ENCODE data around the gene SLC20A1.

SLC20A1 gene

GRCh38 chr2:112626604-112627059 is 19.1 kb upstream of the SLC20A1 start:
- DNase-seq (ENCODE audit: low read depth in 2 of 2), result peak in 1 of 2 donors; percentile 28

DNA sequence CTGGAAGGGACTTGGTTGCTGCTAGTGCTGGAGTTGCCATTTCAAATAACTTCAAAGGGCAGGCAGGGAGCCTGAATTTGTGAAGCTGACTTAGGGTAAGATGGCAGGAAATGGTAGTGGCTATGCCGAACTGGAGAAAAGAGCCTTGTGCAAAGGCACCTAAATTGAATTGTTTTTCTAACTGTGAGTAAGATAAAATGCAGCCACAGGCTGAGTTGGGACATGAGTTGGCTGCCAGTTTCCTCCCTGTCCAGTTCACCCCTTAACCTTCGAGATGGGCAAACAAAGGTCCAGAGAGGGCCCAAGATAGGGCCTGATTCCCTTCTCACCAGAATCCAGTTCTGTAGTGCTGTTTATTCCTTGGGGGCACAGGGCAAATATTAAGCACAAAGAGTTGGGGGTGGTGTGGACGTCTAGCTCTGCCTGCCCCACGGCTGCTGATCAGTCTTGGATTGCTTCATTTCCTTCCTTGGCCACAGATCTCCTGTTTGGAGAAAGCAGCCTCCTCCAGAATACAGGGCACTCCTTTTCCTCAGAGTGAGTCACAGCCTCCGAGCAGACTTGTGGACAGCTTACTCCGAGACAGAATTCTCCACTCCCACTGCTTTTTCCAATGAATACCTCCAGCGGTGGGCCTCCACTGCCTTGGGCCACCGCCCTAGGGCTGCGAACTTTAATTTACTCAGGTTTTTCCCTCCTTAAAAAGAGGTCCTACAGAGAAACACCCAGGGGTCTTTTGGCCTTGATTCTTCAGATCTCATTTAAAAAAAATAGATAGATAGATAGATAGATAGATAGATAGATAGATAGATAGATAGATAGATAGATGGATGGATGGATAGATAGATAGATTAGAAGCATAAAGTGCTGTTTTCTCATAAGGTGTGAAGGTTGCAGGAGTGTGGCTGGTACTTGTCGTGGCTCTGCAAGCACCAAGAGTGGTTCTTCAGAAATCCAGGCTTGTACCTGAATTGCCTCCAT is 18.4 kb upstream of the SLC20A1 start:
- DNase-seq (ENCODE audit: low read depth in 2 of 2), result no peak

GRCh38 chr2:112629224-112629623 is 16.5 kb upstream of the SLC20A1 start:
- DNase-seq (ENCODE audit: low read depth in 2 of 2), result no peak

DNA sequence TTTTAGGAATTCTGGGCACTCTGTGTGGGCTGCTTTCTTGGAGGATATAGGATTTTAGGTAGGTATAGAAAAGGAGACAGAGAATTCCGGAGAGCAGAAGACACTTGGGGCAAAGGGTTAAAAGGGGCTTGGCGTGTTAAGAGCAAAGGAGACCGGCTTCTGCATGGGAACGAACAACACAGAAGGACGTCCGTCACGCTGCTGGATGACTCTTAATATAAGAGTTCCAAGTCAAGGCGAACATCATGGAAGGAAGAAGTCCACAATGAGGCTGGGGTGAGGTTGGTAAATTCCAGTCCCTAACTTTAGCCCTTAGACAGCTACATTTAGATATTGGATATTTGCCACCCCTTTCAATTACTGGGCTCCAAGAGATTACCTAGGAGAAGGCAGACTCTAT is 15.9 kb upstream of the SLC20A1 start:
- no peak for DNase-seq (ENCODE audit: low read depth in 2 of 2)

- no peak for DNase-seq (ENCODE audit: low read depth in 2 of 2)
Measured at GRCh38 chr2:112630268-112630667, 15.5 kb upstream of the SLC20A1 start.

GRCh38 chr2:112633708-112634107 is 12.0 kb upstream of the SLC20A1 start:
- no peak for DNase-seq (ENCODE audit: low read depth in 2 of 2)

DNA sequence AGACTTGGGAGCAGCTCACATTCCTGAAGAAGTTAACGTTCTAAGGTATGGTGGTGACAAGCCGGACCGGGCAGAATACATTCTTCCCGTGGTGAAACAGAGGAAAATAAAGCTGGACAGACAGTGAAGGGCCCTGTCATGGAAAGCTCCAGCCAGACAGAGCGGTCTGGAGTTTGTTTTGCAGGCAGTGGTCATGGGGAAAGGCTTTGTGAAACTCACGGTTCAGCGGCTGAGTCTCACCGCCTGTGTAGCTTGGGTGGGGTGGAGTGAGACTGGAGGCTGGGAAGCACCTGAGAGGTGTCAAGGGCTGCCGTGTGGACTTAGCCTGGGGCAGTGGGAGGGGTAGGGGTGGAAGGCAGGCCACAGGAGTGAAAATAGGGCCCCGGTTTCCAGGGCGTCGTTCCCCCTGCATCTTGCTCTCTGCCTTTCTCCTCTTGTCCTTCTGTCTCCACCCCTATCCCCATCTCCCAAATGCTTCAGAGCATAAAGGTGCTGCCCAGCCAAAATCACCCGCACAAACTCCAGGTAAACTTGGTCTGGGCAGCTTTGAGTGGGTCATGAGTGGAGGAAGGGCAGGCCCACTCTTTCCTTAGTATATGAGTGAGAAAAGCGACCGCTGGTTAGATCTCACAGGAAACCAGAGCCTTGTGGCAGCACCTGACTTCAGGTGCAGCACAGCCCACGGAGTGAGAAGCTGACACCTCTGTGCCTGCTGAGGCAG is 11.4 kb upstream of the SLC20A1 start:
- no peak for DNase-seq (ENCODE audit: low read depth in 2 of 2)

- DNase-seq (ENCODE audit: low read depth in 2 of 2), result no peak
Measured at GRCh38 chr2:112634874-112635157, 10.9 kb upstream of the SLC20A1 start.

GRCh38 chr2:112636605-112637288 is 9.0 kb upstream of the SLC20A1 start:
- DNase-seq (ENCODE audit: low read depth in 2 of 2), result no peak

DNA sequence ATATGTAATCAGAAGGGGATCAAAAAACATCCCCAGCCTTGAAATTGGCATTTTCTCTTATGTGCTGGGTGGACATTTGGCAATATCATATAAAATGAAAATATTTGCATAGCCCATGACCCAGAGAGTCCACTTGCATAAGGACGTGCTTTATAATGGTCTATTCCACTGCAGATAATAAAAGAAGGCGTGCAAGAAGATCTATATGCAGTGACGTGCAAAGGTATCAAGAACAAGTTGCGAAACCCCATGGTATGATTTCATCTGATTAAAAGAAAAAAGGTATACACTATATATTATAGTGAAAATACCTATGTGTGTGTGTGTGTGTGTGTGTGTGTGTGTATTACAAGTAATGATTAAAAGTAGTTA is 8.5 kb upstream of the SLC20A1 start:
- DNase-seq (ENCODE audit: low read depth in 2 of 2), result no peak

DNA sequence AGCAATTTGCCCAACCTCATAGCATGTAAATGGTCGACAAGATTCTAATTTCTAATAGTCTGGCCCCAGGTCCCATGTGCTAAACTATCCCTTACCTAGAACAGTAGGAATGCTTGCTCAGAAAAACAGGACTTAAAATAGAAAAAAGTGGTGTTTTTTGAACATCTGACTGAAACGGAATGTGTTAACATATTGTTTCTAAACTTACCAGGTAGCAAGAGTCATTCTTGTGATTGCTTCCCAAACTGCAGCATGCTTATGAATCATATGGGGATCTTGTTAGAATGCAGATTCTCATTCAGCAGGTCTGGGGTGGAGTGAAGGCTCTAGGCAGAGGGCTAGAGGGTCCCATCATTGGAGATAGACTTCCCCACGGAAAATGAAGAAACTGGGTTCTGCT is 5.8 kb upstream of the SLC20A1 start:
- no peak for DNase-seq (ENCODE audit: low read depth in 2 of 2)

DNA sequence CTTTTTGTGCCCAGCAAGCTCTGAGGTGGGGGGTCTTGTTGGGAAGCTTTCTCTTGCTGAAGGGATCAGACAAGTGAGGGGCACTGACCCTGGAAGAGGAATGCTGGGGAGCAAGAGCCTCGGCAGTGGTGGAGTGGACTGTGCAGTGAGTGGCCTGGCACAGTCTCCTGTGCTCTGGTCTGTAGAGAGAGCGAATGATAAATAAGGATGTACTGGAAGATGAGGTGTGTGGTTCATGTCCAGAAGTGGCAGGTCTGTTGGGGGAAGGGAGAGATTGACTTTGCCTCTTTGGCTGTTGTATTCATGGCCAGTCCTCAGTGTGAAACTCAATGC is 5.3 kb upstream of the SLC20A1 start:
- no peak for DNase-seq (ENCODE audit: low read depth in 2 of 2)

- no peak for DNase-seq (ENCODE audit: low read depth in 2 of 2)
Measured at GRCh38 chr2:112640800-112641675, 4.7 kb upstream of the SLC20A1 start.

GRCh38 chr2:112641701-112642100 is 4.0 kb upstream of the SLC20A1 start:
- DNase-seq (ENCODE audit: low read depth in 2 of 2), result no peak

DNA sequence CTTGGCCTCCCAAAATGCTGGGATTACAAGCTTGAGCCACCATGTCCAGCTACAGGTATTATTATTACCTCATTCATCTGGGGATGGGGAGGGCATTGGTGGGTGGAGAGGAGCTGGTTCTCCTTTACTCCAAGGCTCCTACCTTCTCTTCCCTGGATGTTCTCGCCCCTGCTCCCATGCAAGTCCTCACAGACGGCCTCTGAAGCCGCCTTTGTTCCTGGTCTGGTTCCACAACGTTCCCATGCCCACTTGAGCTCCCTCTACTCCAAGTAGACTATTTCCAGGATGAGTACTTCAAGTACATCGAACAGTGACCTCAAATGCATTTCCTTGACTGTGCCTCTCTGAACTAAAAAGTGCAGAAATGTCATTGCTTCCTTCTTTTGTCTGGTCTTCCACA is 3.2 kb upstream of the SLC20A1 start:
- no peak for DNase-seq (ENCODE audit: low read depth in 2 of 2)

GRCh38 chr2:112642966-112643365 is 2.8 kb upstream of the SLC20A1 start:
- DNase-seq (ENCODE audit: low read depth in 2 of 2), result no peak

DNA sequence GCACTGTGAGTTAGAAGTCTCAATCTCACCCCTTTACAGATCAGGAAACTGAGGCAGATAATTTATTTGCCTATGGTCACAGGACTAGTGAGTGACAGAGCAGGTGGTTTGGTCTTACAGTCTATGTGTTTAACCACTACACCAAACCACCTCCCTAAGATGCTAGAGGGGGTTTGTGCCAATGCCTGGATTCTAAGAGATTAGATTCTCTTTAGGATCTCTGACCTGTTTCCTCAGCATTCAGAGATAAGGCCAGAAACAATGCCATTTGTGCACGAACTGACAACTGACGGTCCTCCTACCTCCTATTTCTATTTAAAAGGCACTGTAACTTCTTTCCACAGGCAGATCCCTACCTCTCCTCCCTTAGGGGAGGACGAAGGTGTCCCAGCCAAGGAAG is 2.3 kb upstream of the SLC20A1 start:
- DNase-seq (ENCODE audit: low read depth in 2 of 2), result no peak

DNA sequence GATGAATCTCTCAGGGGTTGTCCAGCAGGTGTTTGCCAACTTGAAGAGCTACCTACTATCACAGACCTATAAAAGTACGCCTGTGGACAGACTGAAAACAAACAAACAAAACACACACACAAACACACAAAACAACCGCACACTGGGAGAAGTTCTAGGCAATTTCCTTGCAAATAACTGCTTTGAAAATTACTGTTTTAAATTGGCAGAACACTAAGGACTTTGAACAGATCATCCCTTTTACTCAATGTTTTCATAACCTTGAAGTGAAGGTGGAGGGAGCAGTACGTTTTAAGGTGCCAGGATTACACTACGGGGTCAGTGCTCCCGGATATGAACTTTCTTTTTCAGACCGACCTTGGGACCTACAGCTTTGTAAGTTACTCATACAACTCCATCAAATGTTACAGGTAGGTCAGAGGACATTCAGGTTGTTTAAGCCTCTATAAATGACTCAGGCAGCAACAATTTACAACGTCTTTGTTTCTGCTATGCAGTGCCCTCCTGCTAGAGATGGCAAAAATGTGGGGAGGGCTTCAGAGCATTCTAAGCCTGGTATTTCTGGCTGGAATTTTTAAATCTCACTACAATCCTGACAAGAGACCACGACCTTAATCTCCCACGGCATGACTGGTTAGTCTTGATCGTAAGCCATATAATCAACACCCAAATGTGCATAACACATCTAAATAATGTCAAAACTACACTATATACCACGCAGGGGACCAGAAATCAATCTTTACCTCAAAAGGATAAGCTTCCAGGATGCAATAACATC is 1.4 kb upstream of the SLC20A1 start:
- DNase-seq (ENCODE audit: low read depth in 2 of 2), result no peak

GRCh38 chr2:112644933-112645309 is 818 bp upstream of the SLC20A1 start:
- DNase-seq (ENCODE audit: low read depth in 2 of 2), result no peak

GRCh38 chr2:112646102-112646719 is 472 bp downstream of the SLC20A1 start:
- DNase-seq (ENCODE audit: low read depth in 2 of 2), result no peak
